ENCODE measurements around the gene AHNAK2. TPM values are rescaled to one million over a fixed set of nuclear protein-coding genes. Genes with fewer than 3 reads are reported as not detected.

Gene AHNAK2
- total RNA-seq, 1 experiment from 2014 or later: 45.0 TPM

GRCh38 chr14:104939666-104940410, 38.3 kb downstream of the AHNAK2 start:
- Histone ChIP-seq H3K36me3 (ENCODE audit: control insufficient read depth in 1 of 2, insufficient read depth in 2 of 2, low read length in 2 of 2) (no peaks in the 10 kb centered on the region), H3K79me2 (ENCODE audit: insufficient read depth, low read length) (no peaks in the 10 kb centered on the region), H3K9ac (ENCODE audit: low read length) (no peak overlapping the region), H3K27me3 (ENCODE audit: insufficient read depth, low read length) (no peaks in the 10 kb centered on the region), H3K4me3 (replicated peaks in 1 of 2; ENCODE audit: low read depth in 1 of 2, low read length in 2 of 2) (no peak overlapping the region), H2AFZ (ENCODE audit: low read depth, low read length, poor library complexity, severe bottlenecking) (no peak overlapping the region), H3K4me1 (ENCODE audit: control insufficient read depth in 1 of 2, insufficient read depth in 2 of 2, low read length in 2 of 2) (no peaks in the 10 kb centered on the region), H3K4me2 (ENCODE audit: low read length) (no peak overlapping the region), H3K27ac (ENCODE audit: low read depth, low read length) (no peak overlapping the region), H4K20me1 (ENCODE audit: insufficient read depth) (no peaks in the 10 kb centered on the region), H3K9me2 (ENCODE audit: insufficient read depth) (no peaks in the 10 kb centered on the region), H3K9me3 (ENCODE audit: control insufficient read depth in 1 of 2, insufficient read depth in 1 of 2, low read depth in 1 of 2, low read length in 2 of 2) (no peaks in the 10 kb centered on the region)
- ChIA-PET CTCF (interaction anchor here (1.3 kb wide), 1 partner anchor 32 kb away, joined by 3 read pairs; no protein-coding TSS in a partner anchor), RAD21 (ENCODE audit: low non-redundant PET in 1 of 2, low total read pairs in 2 of 2, uncharacterized antibody in 2 of 2, unreplicated experiment in 2 of 2) (no interaction called here), POLR2A (no interaction called here)
- DNase-seq (ENCODE audit: low read depth, low spot score) (no peak), ATAC-seq (no peak)
- no TSS peak for BruUV-seq (replicated peaks)
- TF ChIP-seq, protein P1, sequence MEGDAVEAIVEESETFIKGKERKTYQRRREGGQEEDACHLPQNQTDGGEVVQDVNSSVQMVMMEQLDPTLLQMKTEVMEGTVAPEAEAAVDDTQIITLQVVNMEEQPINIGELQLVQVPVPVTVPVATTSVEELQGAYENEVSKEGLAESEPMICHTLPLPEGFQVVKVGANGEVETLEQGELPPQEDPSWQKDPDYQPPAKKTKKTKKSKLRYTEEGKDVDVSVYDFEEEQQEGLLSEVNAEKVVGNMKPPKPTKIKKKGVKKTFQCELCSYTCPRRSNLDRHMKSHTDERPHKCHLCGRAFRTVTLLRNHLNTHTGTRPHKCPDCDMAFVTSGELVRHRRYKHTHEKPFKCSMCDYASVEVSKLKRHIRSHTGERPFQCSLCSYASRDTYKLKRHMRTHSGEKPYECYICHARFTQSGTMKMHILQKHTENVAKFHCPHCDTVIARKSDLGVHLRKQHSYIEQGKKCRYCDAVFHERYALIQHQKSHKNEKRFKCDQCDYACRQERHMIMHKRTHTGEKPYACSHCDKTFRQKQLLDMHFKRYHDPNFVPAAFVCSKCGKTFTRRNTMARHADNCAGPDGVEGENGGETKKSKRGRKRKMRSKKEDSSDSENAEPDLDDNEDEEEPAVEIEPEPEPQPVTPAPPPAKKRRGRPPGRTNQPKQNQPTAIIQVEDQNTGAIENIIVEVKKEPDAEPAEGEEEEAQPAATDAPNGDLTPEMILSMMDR (IDR thresholded peaks at IDR 0.05 in 2 of 3, conservative IDR thresholded peaks at IDR 0.05 in 1 of 3; ENCODE audit: borderline replicate concordance in 1 of 3, insufficient read depth in 1 of 3, low read depth in 2 of 3, low read length in 2 of 3): no peak
- TF ChIP-seq SRF (IDR thresholded peaks at IDR 0.05; ENCODE audit: low read depth) (no peak), RAD21 (IDR thresholded peaks at IDR 0.05; ENCODE audit: low read depth) (no peak), POLR2AphosphoS5 (IDR thresholded peaks at IDR 0.05; ENCODE audit: low read depth, low read length) (no peak), ELF1 (IDR thresholded peaks at IDR 0.05; ENCODE audit: borderline replicate concordance, low read depth) (no peak), ZFX (IDR thresholded peaks at IDR 0.05) (no peak), EGR1 (IDR thresholded peaks at IDR 0.05; ENCODE audit: low read depth) (no peak)
- intact Hi-C loops (cut with micrococcal nuclease): no loop called here

DNA sequence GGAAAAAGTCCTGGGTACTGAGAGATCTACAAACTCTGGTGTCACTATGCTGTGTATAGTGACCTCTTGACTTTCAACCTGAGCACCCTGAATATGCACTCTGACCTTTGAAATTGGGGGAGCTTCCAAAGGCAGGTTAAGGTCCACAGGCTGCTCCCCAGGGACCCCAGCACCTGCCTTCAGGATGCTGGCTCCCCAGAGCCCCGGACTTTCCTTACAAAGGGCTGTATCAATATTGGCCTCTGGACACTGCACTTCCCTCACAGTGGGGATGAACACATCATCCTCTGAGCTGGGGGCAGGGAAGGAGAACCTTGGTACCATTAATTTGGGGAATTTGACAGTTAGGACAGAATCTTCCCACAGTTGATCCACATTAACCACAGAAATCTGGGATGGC, 39.2 kb downstream of the AHNAK2 start:
- Histone ChIP-seq H2AFZ (ENCODE audit: low read depth, low read length, poor library complexity, severe bottlenecking) (no peak overlapping the region), H3K4me2 (ENCODE audit: low read length) (no peak overlapping the region), H3K36me3 (ENCODE audit: control insufficient read depth in 1 of 2, insufficient read depth in 2 of 2, low read length in 2 of 2) (no peaks in the 10 kb centered on the region), H3K4me3 (replicated peaks in 1 of 2; ENCODE audit: low read depth in 1 of 2, low read length in 2 of 2) (no peak overlapping the region), H4K20me1 (ENCODE audit: insufficient read depth) (no peaks in the 10 kb centered on the region), H3K9me2 (ENCODE audit: insufficient read depth) (no peaks in the 10 kb centered on the region), H3K9ac (ENCODE audit: low read length) (no peak overlapping the region), H3K9me3 (ENCODE audit: control insufficient read depth in 1 of 2, insufficient read depth in 1 of 2, low read depth in 1 of 2, low read length in 2 of 2) (no peaks in the 10 kb centered on the region), H3K27me3 (ENCODE audit: insufficient read depth, low read length) (no peaks in the 10 kb centered on the region), H3K79me2 (ENCODE audit: insufficient read depth, low read length) (no peaks in the 10 kb centered on the region), H3K27ac (ENCODE audit: low read depth, low read length) (no peak overlapping the region), H3K4me1 (ENCODE audit: control insufficient read depth in 1 of 2, insufficient read depth in 2 of 2, low read length in 2 of 2) (no peaks in the 10 kb centered on the region; a peak in 1 of 4 replicates)
- RAD21 ChIA-PET (ENCODE audit: low non-redundant PET in 1 of 2, low total read pairs in 2 of 2, uncharacterized antibody in 2 of 2, unreplicated experiment in 2 of 2): no interaction called here
- intact Hi-C loops (cut with micrococcal nuclease): no loop called here
- ATAC-seq (no peak), DNase-seq (ENCODE audit: low read depth, low spot score) (no peak)
- POLR2A ChIA-PET: no interaction called here
- BruUV-seq (replicated peaks): no TSS peak
- CTCF ChIA-PET: interaction anchor here (1.3 kb wide), 1 partner anchor 33 kb away, joined by 3 read pairs; no protein-coding TSS in a partner anchor
- no peak for TF ChIP-seq EZH2 (IDR thresholded peaks at IDR 0.05)
- no peak for TF ChIP-seq CBX3 (IDR thresholded peaks at IDR 0.05; ENCODE audit: low read depth)
- TF ChIP-seq SRF (IDR thresholded peaks at IDR 0.05; ENCODE audit: low read depth): no peak
- no peak for TF ChIP-seq ELF1 (IDR thresholded peaks at IDR 0.05; ENCODE audit: borderline replicate concordance, low read depth)
- TF ChIP-seq POLR2AphosphoS5 (IDR thresholded peaks at IDR 0.05; ENCODE audit: low read depth, low read length): no peak
- no peak for TF ChIP-seq RAD21 (IDR thresholded peaks at IDR 0.05; ENCODE audit: low read depth)
- no peak for TF ChIP-seq FOSL1 (IDR thresholded peaks at IDR 0.05; ENCODE audit: low read depth)
- TF ChIP-seq JUND (IDR thresholded peaks at IDR 0.05): no peak
- TF ChIP-seq ZFX (IDR thresholded peaks at IDR 0.05): no peak
- no peak for TF ChIP-seq EZH2phosphoT487 (IDR thresholded peaks at IDR 0.05; ENCODE audit: borderline replicate concordance)
- no peak for TF ChIP-seq POLR2A (IDR thresholded peaks at IDR 0.05; ENCODE audit: borderline replicate concordance, extremely low read depth, insufficient read depth, insufficient read length)
- TF ChIP-seq REST (IDR thresholded peaks at IDR 0.05; ENCODE audit: low read depth): no peak
- TF ChIP-seq SP1 (IDR thresholded peaks at IDR 0.05; ENCODE audit: low read depth): no peak
- TF ChIP-seq TCF7L2 (IDR thresholded peaks at IDR 0.05; ENCODE audit: borderline replicate concordance, extremely low read depth, insufficient read depth, insufficient read length): no peak

Data from HCT116 (cell line).